ENCODE measurements around the gene MYO1D.
"Not testable (repeated sequence)": the region's sequence is repeated elsewhere in the genome, so short reads cannot be mapped to it uniquely, and the experiment has no call there.

MYO1D gene

GRCh38 chr17:32658470-32659418 lies 218.2 kb downstream of the MYO1D start:
- no peak overlapping the region for H3K27ac ChIP-seq
- H3K4me3 ChIP-seq = no peak overlapping the region

GRCh38 chr17:32656886-32657285 lies 220.0 kb downstream of the MYO1D start:
- H3K27ac ChIP-seq = no peak overlapping the region
- H3K4me3 ChIP-seq = no peak overlapping the region

GRCh38 chr17:32654324-32654723 lies 222.6 kb downstream of the MYO1D start:
- no peak overlapping the region for H3K4me3 ChIP-seq

GRCh38 chr17:32651084-32651483 lies 225.8 kb downstream of the MYO1D start:
- H3K27ac ChIP-seq = no peak overlapping the region
- H3K4me3 ChIP-seq = no peak overlapping the region

More at GRCh38 chr17:32654324-32654723, 222.6 kb downstream of the MYO1D start:
- no peak overlapping the region for H3K27ac ChIP-seq

- no peak overlapping the region for H3K27ac ChIP-seq
- no peak overlapping the region for H3K4me3 ChIP-seq
These were observed 228.5 kb downstream of the MYO1D start for GRCh38 chr17:32648450-32648849.

GRCh38 chr17:32646941-32647340 lies 230.0 kb downstream of the MYO1D start:
- Histone ChIP-seq H3K4me3 (no peak overlapping the region), H3K27ac (no peak overlapping the region)

- not testable (repeated sequence) for H3K4me3 ChIP-seq, H3K27ac ChIP-seq
These were observed 235.4 kb downstream of the MYO1D start for GRCh38 chr17:32641514-32641913.

- no peak overlapping the region for H3K4me3 ChIP-seq
- no peak overlapping the region for H3K27ac ChIP-seq
These were observed 240.2 kb downstream of the MYO1D start for GRCh38 chr17:32636598-32637218.

GRCh38 chr17:32634167-32634566 lies 242.8 kb downstream of the MYO1D start:
- Histone ChIP-seq H3K4me3 (no peak overlapping the region), H3K27ac (no peak overlapping the region)

GRCh38 chr17:32631341-32632096 lies 245.4 kb downstream of the MYO1D start:
- H3K27ac ChIP-seq = no peak overlapping the region
- H3K4me3 ChIP-seq = no peak overlapping the region

GRCh38 chr17:32629563-32630190 lies 247.2 kb downstream of the MYO1D start:
- H3K27ac ChIP-seq = no peak overlapping the region
- no peak overlapping the region for H3K4me3 ChIP-seq

GRCh38 chr17:32628271-32629044 lies 248.5 kb downstream of the MYO1D start:
- H3K27ac ChIP-seq = no peak overlapping the region
- H3K4me3 ChIP-seq = no peak overlapping the region

- H3K4me3 ChIP-seq = no peak overlapping the region
- no peak overlapping the region for H3K27ac ChIP-seq
These were observed 249.5 kb downstream of the MYO1D start for GRCh38 chr17:32627239-32627996.

GRCh38 chr17:32626379-32626791 lies 250.5 kb downstream of the MYO1D start:
- no peak overlapping the region for H3K4me3 ChIP-seq
- no peak overlapping the region for H3K27ac ChIP-seq

- Histone ChIP-seq H3K27ac (no peak overlapping the region), H3K4me3 (no peak overlapping the region)
These were observed 251.0 kb downstream of the MYO1D start for GRCh38 chr17:32625971-32626370.

GRCh38 chr17:32623196-32623595 lies 253.7 kb downstream of the MYO1D start:
- Histone ChIP-seq H3K4me3 (no peak overlapping the region), H3K27ac (no peak overlapping the region)

GRCh38 chr17:32622540-32622939 lies 254.4 kb downstream of the MYO1D start:
- H3K4me3 ChIP-seq = no peak overlapping the region

GRCh38 chr17:32621612-32622312 lies 255.2 kb downstream of the MYO1D start:
- Histone ChIP-seq H3K4me3 (no peak overlapping the region), H3K27ac (peak overlapping the region in 1 of 21 experiments; percentile 37)

More at GRCh38 chr17:32622540-32622939, 254.4 kb downstream of the MYO1D start:
- H3K27ac ChIP-seq = no peak overlapping the region
